GM12873 (cell line): Measurements from ENCODE around the gene SLC4A5.

ENCODE experiments used
- CTCF ChIP-seq: IDR thresholded peaks from 2 replicates; pipeline ENCODE4 v1.5.1; 2012; ENCODE audit warnings: low read depth, mild to moderate bottlenecking, moderate library complexity, low read length, control low read depth; ENCODE audit not compliant: insufficient read depth; ENCODE audit errors: missing control alignments

SLC4A5 gene

GRCh38 chr2:74297391-74297790 lies 45.8 kb downstream of the SLC4A5 start:
- no peak for TF ChIP-seq CTCF

DNA sequence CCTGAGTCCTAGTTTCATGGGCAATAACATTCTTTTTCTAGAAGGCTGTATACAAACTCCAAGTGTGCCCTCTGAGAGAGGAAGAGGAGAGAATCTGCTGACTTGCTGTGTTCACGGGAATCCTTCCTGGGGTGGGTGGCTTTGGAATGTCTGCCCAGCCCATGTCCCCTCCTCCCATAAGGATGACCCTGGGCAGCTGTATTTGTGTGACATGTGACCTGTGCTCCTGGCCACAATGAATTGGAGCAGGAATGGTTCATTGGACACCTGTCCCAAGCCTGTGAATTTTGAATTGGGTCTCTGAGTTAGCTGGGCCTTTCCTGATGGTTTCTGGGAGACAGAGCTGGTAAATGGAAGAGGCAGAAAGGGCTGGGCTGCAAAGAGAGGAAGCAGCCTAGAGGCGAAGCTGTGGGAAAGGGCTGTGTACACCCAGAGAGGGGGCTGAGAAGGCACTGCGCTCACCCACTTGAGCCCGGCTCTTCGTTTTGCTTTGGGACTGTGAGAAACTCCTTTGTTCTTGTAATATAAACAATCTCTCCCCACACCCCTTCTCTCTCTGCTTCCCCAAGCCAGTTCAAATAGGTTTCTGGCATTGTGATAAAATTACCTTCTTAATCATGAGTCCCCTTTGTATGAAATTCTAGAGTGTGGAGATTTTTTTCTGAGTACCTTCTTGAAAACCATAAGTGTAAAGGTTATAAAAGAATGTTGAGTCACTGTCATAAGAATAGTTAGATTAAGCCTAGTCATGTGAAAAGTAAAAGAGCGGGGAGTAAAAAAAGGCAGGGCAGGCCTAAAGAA lies 49.8 kb downstream of the SLC4A5 start:
- TF ChIP-seq CTCF = no peak

DNA sequence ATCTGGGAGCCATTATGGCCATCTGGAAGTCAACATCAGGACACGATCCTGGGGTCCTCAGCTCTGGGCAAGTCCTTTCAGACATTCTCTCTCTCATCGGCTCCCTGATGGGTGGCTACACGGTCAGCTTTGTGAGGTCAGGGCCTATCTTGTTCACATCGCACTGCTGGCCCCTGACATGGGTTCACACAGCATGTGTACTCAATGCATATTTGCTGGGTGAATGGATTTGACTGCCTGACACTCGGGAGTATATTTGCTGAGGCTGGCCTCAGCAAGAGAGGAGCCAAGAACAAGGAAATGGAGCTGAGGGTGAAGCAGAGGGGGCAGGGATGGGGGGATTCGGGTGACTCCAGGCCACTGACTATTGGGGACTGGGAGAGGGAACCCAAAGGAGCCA lies 50.5 kb downstream of the SLC4A5 start:
- no peak for TF ChIP-seq CTCF

DNA sequence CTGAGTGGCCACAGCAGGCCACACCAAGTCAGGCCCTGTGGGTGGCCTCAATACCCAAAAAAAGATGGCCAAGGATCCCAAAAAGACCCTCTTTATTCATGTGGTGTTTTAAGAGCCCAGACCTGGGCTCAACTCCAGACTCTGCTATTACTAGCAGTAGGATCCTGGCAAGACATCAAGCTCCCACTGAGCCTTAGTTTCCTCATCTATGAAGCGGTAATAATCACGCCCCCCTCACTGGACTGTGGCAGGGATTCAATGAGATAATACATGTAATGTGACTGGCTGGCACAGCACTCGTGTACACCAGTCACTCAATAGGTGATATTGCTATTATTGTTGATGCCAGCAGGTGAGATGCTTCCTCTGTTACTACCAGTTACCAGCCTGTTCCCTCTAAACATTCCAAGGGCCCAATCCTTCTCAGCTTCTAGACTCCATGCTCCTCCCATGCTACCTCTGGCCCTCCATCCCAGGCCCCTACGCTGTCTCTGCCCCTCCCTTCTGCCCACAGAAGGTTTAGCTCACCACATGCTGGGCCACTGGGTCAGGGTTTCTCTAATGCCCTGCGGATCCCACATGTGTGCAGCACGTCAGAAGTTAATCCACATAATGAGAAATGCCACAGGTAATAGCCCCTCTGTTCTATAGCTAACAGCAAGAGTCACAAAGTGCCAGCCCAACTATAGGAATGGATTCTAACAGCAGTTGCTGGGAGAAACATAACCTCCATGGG lies 51.2 kb downstream of the SLC4A5 start:
- TF ChIP-seq CTCF = no peak

GRCh38 chr2:74291218-74291544 lies 52.0 kb downstream of the SLC4A5 start:
- no peak for TF ChIP-seq CTCF

DNA sequence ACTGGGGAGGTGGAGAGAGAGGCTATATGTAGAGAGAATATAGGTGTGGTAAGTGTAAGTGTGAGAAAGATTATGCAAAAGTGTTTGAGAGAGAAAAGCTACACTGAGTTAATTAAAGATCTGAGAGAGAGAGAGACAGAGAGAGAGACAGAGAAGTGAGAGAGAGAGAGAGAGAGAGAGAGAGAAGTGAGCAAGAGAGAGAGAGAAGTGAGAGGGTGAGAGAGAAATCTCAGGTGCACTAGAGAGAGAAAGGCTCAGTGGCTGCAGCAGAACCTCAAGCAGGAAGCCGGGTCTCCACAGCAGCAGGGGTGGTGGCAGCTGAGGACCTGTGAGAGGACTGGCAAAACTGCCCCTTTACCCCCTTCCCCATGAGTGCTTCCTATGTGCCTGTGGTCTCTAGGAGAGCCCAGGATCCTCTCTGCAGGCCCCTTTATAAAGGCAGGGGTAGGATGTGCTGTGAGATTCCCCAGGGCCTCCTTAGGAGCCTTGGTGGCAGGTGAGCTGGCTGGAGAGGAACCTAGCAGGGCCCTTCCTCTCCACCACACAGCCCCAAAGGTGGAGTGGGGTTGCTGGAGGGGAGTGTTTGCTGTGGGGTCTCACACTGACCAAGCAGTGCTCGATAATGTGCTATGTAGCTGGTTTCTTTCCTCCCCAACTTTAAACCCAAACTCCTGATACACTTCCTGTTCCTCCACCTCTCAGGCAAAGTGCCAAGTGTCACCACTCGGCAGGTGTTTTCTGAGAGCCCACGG lies 52.6 kb downstream of the SLC4A5 start:
- TF ChIP-seq CTCF = no peak

DNA sequence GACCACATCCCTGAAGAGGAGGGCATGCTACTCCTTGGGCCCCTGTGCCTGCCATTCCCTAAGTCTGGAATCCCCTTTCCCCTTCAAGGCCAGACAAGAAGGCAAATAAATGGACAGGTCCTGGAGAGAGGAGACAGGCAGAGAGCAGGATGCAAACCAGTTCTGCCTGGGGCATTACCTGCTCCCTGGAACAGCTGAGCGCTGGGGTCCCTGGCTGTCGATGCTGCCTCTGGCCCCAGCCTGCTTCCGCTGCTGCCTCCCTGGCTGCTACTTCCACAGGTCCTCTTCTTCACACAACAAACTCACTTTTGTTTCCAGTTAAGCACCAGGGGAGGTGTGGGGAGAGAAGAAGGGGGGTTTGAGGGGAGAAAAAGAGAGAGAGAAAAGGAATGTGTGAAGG lies 53.1 kb downstream of the SLC4A5 start:
- no peak for TF ChIP-seq CTCF
